A673 (cell line): Measurements from ENCODE around the gene CD4. TPM values are rescaled to one million over a fixed set of nuclear protein-coding genes. Genes with fewer than 3 reads are reported as not detected.

ENCODE experiments used
- BruUV-seq: library from RNA; stranded (reverse); fragments of 400-500 nt; replicated peaks from 2 replicates; lab custom pipeline; 2021; lab: Mats Ljungman, UMichigan
- CTCF ChIA-PET: fragments of 300-600 bp; sonication (Branson Sonifier 250); formaldehyde crosslinking; loops from one replicate; lab custom pipeline; 2022; ENCODE audit warnings: antibody characterized with exemption; lab: Charles Lee
- POLR2A ChIA-PET: fragments of 300-600 bp; sonication (Branson Sonifier 250); formaldehyde crosslinking; loops from one replicate; lab custom pipeline; 2022; ENCODE audit warnings: antibody characterized with exemption; ENCODE audit not compliant: low non-redundant PET; lab: Charles Lee
- DNase-seq: peaks from one replicate; pipeline ENCODE4 v3.0.0-alpha.2; 2015; ENCODE audit warnings: low spot score
- H3K27ac ChIP-seq: fragments of 200-600 bp; sonication (generic); 2 replicates; pipeline ENCODE4 v1.5.1; 2016; ENCODE audit warnings: mixed run types, low read depth, mild to moderate bottlenecking, mixed read lengths, antibody characterized with exemption, low read length; ENCODE audit not compliant: poor library complexity, severe bottlenecking
- H3K27me3 ChIP-seq: fragments of 200-600 bp; sonication (generic); replicated peaks from 2 replicates; pipeline ENCODE4 v1.6.1; 2017; ENCODE audit warnings: mixed run types, low read depth, mild to moderate bottlenecking, mixed read lengths, antibody characterized with exemption, low read length; ENCODE audit not compliant: insufficient read depth, poor library complexity
- H3K36me3 ChIP-seq: fragments of 200-600 bp; sonication (generic); 2 replicates; pipeline ENCODE4 v1.6.1; 2016; ENCODE audit warnings: mixed run types, mild to moderate bottlenecking, mixed read lengths, antibody characterized with exemption, low read length; ENCODE audit not compliant: insufficient read depth, poor library complexity, severe bottlenecking
- H3K4me1 ChIP-seq: fragments of 200-600 bp; sonication (generic); 2 replicates; pipeline ENCODE4 v1.6.1; 2017; ENCODE audit warnings: mixed run types, mild to moderate bottlenecking, mixed read lengths, antibody characterized with exemption, low read length; ENCODE audit not compliant: insufficient read depth, poor library complexity, severe bottlenecking
- H3K4me3 ChIP-seq: fragments of 200-600 bp; sonication (generic); 2 replicates; pipeline ENCODE4 v1.5.1; 2016; ENCODE audit warnings: low read depth, mixed run types, mild to moderate bottlenecking, mixed read lengths, low read length; ENCODE audit not compliant: poor library complexity, severe bottlenecking
- H3K9me3 ChIP-seq: fragments of 200-600 bp; sonication (generic); 2 replicates; pipeline ENCODE4 v1.6.1; 2016; ENCODE audit warnings: mixed run types, low read depth, mild to moderate bottlenecking, mixed read lengths, antibody characterized with exemption, low read length; ENCODE audit not compliant: poor library complexity, severe bottlenecking
- EZH2 ChIP-seq: fragments of 200-600 bp; sonication (generic); IDR thresholded peaks from 2 replicates; pipeline ENCODE4 v1.6.1; 2017; ENCODE audit warnings: borderline replicate concordance, low read depth, mild to moderate bottlenecking, mixed read lengths, antibody characterized with exemption, low read length; ENCODE audit not compliant: poor library complexity, severe bottlenecking
- intact Hi-C: fragments of 100-400 bp; cut with micrococcal nuclease; formaldehyde crosslinking; loops from one replicate; pipeline ENCODE4 v1.10.0; 2022; ENCODE audit not compliant: unreplicated experiment
- total RNA-seq: library from RNA; stranded (reverse); gene quantifications from 2 replicates; pipeline ENCODE4 v1.2.3, GENCODE V29; 2021
- TF ChIP-seq, protein P1 (sequence below): fragments of 300-800, 200-600 bp; sonication (generic); conservative IDR thresholded peaks from 2 replicates; pipeline ENCODE4 v1.5.1; 2017; ENCODE audit warnings: low read depth, mild to moderate bottlenecking, antibody characterized with exemption, low read length, moderate library complexity, mixed read lengths

Gene CD4
- total RNA-seq, 1 experiment from 2014 or later: not detected

DNA sequence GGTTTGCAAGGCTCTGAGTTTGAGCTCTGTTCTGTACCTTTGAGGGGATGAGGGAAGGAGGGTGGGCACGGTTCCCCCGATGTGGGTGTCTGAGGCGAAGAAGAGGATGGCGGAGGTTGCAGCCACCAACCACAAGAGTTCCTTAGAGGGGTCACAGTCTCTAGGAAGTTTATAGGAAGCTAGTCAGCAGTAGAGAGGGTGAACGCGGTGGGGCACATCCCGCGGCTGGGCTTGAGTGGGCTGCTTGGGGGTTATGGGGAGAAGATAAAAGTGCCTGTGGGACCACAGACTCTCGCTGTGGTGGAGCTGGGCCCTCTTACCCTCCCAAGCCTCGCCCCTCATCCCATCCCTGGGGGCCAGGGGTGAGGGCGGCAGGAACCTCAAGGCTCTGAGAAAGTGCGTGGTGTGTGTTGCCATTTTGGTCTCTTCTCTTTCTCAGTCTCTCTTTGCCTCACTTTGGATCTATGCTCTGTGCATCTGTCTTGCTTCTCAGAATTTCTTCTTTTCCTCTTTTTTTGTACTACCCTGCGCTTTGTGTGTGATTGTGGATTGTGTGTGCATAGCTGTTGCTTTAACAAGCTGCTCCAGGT is 2.7 kb downstream of the CD4 start:
- TF ChIP-seq EZH2: no peak
- TF ChIP-seq, protein P1, sequence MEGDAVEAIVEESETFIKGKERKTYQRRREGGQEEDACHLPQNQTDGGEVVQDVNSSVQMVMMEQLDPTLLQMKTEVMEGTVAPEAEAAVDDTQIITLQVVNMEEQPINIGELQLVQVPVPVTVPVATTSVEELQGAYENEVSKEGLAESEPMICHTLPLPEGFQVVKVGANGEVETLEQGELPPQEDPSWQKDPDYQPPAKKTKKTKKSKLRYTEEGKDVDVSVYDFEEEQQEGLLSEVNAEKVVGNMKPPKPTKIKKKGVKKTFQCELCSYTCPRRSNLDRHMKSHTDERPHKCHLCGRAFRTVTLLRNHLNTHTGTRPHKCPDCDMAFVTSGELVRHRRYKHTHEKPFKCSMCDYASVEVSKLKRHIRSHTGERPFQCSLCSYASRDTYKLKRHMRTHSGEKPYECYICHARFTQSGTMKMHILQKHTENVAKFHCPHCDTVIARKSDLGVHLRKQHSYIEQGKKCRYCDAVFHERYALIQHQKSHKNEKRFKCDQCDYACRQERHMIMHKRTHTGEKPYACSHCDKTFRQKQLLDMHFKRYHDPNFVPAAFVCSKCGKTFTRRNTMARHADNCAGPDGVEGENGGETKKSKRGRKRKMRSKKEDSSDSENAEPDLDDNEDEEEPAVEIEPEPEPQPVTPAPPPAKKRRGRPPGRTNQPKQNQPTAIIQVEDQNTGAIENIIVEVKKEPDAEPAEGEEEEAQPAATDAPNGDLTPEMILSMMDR: no peak
- Histone ChIP-seq H3K4me3 (no peak overlapping the region), H3K4me1 (no peaks in the 10 kb centered on the region), H3K27ac (no peak overlapping the region), H3K36me3 (no peaks in the 10 kb centered on the region), H3K9me3 (no peaks in the 10 kb centered on the region), H3K27me3 (no peaks in the 10 kb centered on the region)
- no TSS peak for BruUV-seq
- intact Hi-C loops: no loop called here
- no peak for DNase-seq
- ChIA-PET CTCF (no interaction called here), POLR2A (interaction anchor here (0.5 kb wide), 1 partner anchor 12 kb away, joined by 4 read pairs; no protein-coding TSS in a partner anchor)

- H3K27me3 ChIP-seq: no peaks in the 10 kb centered on the region
- ChIA-PET POLR2A (no interaction called here), CTCF (no interaction called here)
- no TSS peak for BruUV-seq
- H3K27ac ChIP-seq: no peak overlapping the region
- intact Hi-C loops: no loop called here
- TF ChIP-seq, protein P1: no peak
- TF ChIP-seq EZH2: no peak
- H3K4me1 ChIP-seq: no peaks in the 10 kb centered on the region
- no peak for DNase-seq
- H3K4me3 ChIP-seq: no peak overlapping the region
- H3K36me3 ChIP-seq: no peaks in the 10 kb centered on the region
- H3K9me3 ChIP-seq: no peaks in the 10 kb centered on the region
These were observed 3.3 kb downstream of the CD4 start for GRCh38 chr12:6792522-6793201.

DNA sequence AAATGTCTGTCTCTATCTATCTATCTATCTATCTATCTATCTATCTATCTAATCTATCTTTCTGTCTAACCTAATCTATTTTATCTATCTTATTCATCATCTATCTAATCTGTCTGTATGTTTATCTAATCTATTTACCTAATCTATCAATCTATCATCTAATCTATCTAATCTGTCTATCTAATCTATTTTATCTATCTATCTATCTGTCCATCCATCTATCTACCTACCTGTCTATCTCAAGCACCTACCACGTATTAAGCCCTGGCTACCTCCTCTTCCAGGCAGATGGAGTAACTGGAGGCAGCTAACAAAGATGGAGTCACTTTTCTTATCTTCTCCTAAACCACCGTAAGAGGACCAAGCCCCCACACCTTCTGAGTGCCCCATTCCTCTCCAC is 5.8 kb downstream of the CD4 start:
- ChIA-PET CTCF (no interaction called here), POLR2A (no interaction called here)
- TF ChIP-seq, protein P1: no peak
- no peak for TF ChIP-seq EZH2

More for the DNA sequence above, 5.8 kb downstream of the CD4 start:
- no peaks in the 10 kb centered on the region for H3K36me3 ChIP-seq
- H3K9me3 ChIP-seq: no peaks in the 10 kb centered on the region
- no peak overlapping the region for H3K27ac ChIP-seq
- no peaks in the 10 kb centered on the region for H3K27me3 ChIP-seq
- no peaks in the 10 kb centered on the region for H3K4me1 ChIP-seq
- no peak for DNase-seq
- no peak overlapping the region for H3K4me3 ChIP-seq
- BruUV-seq: no TSS peak
- intact Hi-C loops: no loop called here
